ENCODE results near the gene CCDC86.

The CCDC86 gene

DNA sequence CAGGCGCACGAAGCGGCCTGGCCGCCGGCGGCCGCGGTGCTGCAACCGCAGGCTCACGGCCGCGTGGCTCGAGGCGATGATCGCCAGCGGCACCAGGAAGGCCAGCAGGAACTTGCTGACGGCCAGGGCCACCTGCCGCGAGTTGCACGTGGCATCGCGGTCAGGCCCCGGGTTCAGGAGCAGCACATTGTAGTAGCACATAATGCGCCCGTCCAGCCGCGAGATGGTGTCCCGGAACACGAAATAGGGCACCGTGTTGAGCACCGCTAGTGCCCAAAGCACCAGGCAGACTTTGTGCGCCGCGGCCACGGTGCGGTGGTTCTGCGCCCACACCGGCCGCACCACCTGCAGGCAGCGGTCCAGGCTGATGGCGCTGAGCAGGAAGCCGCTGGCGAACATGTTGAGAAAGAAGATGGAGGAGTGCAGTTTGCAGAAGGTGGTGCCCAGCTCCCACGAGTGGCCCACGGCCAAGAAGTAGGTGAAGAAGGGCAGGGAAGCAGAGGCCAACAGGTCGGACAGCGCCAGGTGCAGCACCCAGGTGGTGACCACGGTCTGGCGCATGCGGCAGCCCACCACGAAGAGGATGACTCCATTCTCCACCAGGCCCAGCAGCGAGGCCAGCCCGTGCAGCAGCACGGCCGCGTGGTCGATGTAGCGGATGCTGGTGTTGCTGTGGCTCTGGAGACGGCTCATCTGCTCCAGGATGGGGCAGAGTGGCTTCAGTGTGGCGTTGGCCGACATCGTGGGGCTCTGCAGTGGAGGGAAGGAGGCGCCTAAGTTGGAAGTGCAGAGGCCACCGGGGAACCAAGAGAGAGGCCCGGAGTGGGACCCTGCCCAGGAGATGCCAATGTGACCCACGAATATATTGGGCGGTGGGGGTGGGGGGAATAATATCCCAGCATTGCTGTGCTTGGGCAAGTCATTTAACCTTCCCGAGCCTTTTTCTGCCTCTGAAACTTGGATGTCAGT is 11.4 kb downstream of the CCDC86 start:
- no peak for DNase-seq (ENCODE audit: low spot score)

DNA sequence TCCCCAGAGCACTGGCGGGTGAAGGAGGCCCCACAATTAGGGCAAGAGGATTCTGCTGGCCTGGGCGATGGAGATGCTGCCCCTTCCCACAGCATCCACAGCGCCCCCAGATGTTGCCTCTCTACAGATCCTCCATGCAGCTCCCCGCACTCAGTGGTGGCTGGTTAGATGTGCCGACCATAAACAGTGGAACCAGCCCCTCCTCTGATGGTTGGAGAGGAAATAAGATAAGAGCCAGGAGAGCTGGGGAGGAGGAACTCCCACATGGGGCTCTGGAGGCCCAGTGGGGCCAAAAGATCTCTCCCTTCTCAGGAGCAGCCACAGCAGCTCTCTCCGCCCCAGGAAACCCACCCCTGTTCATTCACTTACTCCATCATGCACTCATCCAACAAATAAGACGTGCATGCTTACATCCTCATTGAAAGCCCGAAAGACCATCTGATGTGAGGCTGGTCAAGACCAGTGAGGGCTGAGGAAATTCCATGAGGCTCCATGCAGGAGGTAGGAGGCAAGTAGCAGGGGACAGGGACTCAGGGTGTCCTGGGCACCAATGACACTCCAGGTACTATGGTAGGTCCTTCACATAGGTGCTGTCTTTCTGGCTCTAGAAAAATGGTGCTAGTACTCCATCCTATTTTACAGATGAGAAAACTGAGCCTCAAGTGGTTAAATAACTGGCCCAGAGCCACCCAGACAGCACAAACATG is 12.4 kb downstream of the CCDC86 start:
- DNase-seq (ENCODE audit: low spot score): no peak

DNA sequence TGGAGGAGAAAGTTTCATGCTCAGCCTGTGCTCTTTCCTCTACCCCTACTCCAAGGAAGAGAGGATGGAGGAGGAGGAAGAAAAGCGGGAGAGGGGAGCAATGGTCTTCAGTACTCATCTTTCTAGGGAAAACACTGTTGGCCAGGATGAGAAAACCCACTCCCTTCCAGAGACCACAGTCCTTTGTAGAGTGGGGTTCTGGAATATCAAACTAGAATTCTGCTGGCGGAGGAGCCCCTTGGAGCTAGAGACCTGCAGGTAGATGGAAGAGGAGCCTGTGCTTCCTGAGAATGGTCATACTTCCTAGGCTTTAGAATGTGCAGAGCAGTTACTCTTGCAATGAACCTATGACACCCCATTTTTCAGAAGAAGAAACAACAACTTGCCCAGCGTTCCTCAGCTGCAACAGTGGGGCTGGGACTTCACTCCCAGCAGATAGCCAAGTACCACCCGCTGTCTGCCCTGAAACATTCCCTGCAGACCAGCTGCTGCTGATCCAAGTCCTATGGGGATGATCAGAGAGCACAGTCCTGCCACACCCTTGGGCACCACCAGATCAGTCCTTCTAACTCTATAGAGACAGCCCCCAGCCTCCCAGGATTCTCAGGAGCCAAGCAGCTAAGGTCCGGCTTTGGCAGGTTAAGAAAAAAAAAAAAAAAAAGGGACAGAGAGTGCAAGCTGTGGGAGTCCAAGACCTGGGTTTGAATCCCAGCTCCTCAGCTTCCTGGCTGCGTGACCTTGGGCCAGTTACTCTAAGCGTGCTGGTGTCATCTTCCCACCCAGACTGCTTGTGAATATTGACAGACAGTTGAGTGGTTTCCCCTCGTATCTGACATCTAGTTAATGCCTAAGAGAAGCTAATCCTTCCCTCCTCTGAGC is 13.2 kb downstream of the CCDC86 start:
- no peak for DNase-seq (ENCODE audit: low spot score)

DNA sequence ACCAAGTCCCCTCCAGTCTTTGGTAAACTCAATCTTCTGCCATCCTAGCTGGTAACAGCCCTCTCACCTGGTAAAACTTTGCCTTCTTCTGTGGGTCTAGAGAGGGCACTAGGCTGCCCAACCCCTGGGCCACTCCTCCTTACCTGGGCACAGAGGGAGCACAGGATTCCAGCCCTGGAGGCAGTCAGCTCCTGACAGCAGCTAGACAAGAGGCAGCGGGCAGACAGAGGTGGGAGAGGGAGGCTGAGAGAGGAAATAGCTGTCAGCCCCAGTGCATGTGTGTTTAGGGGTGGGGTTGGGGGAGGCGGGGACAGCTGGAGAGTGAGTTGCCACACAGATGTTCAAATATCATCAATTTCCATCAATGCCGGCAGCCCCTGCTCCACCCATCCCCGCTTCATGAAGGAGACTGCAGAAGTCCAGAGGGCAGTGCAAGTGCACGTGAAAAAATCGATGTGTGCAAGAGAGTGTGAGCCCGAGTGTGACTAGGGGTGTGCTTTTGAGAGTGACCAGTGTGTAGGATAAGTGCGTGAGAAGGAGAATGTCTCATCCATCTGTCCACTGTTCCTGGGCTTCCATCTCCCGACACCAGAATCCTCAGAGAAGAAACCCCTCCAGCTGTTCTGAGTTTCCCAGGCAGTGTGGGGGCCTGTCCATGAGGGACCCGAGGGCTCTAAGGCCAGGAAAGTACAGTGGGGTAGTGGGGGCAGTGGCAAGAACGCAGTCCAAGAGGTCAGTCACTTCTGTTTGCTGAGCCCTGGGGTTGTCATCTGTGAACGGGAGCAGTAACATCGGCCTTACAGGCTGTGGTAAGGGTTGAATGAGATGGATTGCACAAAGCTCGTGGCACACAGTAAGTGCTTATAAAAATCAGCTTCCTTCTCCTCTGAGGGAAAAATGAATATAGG is 14.1 kb downstream of the CCDC86 start, which contains the start of gene PTGDR2:
PTGDR2 (minus strand) TSS at position 225 of the 908 bp plus-strand sequence. CDS start 2,228 bp downstream, outside the sequence.
- no peak for DNase-seq (ENCODE audit: low spot score)

DNA sequence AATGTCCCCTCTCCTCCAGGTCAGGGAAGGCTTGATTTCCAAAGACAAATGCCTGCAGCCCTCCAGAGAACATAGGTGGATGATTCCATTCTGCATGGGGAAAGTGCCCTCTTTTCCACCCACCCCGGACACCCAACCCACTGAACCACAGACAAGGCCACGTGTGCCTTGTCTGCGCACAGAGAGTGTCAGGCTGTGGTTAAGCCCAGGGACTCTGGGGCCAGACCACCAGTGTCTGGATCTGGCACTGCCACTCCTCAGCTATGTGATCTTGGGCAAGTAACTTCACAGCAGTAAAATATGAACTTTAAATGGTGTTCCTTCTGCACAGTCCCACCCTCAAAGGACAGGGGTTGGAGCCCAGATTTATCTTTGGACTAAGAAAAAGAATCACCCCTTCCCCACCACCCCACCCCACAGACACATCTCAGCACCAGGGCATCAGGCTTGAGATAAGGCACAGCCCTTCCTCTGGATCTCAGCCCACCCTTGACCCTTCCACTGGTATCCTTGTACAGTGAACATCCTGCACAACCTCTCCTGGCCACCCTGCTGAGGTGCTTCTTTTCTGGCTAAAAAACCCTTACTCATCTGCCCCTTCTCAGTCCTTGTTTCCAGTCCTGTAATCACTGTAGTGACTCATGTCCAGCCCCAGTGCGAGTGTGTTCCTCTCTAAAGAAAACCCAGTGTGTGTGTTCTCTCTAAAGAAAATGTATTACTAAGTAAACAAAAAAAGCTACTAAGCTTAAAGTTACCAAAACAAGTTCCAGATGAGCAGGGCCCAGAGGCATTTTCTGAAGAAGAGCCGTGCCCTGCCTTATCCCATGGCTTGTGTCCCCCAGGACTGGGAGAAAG is 15.7 kb downstream of the CCDC86 start:
- peak; percentile 44 for DNase-seq (ENCODE audit: low spot score)

DNA sequence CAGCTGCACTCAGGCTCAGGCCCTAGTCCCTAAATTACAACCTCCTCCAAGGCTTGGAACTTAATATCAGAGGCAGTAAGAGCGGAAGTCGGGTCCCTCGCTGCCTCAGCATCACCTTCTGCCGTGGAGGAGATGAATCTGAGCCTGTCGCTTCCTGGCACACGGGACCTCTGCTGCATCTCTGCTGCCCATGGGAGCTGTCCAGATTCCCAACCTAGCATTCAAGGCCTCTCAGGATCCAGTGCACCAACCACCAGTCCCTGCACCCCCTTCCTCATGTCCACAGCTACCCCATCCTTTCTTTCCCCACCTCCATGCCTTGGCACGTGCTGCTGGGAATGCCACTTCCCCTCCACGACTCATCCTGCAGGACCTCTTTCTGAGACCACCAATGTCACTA is 16.3 kb downstream of the CCDC86 start:
- DNase-seq (ENCODE audit: low spot score): no peak

DNA sequence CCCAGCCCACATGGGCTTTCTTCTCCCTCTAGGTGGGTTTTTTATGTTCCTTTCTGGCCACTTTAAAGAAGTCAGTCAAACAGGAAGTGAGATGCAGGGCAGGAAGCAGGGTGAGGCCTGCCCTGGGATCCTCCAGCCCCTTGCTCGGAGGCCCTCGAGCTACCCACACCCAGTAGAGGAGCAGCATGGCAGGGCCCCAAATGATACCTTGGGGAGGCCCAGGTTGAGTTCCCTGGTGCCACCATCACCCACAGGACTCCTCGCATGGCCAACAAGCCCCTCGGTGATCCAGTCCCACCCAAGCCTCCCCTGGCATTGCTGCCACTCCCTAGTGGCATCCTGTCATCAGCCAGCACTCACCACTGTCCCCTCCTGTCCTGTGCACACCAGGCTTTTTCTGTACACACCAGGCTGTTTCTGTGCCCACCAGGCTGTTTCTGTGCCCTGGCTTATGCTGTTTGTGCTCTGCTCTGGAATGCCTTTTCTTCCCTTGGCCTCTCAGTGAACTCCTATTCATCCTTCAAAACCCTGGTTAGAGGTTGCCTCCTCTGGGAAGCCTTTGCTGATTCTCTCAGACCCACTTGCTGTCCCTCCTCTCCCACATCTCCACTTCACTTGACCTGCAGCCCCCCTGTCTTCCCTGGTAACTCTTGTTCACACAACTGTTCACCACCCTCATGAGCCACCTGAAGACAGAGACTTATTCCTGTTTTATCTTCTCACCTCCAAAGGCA is 17.0 kb downstream of the CCDC86 start:
- DNase-seq (ENCODE audit: low spot score): no peak

DNA sequence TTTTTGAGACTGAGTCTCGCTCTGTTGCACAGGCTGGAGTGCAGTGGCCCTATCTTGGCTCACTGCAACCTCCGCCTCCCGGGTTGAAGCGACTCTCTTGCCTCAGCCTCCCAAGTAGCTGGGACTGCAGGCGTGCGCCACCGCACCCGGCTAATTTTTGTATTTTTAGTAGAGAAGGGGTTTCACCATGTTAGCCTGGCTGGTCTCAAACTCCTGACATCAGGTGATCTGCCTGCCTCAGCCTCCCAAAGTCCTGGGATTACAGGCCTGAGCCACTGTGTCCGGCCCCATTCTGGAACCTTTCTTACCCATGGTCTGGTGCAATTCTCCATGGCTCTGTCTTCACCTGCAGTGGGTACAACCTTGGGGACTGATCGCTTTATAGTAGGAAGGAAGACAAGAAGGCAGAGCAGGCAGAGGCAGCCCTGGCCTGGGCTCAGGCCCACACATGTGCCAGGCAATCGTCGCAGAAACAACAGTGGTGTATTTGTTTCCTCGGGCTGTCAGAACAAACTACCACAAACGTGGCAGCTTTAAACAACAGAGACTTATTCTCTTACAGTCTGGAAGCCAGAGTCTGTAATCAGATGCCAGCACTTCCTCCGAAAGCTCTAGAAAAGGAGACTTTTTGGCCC is 17.8 kb downstream of the CCDC86 start:
- no peak for DNase-seq (ENCODE audit: low spot score)

DNA sequence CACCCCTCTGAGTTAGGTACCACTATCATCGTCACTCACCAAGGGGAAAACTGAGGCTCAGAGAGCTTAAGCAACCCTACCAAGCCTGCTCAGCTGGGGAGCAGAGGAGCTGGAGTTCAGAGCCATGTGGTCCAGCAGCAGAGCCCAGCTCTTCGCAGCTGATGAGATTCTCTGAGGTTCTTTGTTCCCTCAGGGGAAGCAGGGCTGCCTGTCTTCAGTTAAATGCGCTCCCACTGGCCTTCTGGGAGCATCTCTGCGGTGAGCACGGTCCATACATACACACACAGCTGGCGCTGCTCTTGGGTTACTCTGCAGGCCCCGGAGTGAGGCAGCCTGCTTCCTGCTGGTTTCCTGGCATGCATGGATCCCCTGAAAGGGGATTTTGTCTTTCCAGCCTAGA is 19.0 kb downstream of the CCDC86 start:
- no peak for DNase-seq (ENCODE audit: low spot score)

DNA sequence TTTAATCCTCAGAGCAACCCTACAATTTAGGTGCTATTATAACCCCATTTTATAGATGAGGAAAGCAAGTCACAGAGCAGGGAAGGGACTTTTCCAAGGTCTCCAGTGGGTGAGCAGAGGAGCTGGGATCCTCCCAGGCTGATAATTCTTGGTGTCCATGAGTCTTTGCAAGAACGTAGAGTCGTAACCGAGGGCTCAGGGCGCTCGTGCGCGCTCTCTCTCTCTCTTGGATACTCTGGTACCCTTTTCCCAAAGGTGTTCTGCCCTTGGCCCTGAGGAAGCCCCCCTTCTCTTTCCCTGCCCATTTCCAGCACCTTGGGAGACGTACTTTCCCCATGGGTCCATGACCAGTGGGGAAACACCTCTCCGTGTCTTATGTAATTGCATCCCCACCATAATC is 20.3 kb downstream of the CCDC86 start:
- no peak for DNase-seq (ENCODE audit: low spot score)

DNA sequence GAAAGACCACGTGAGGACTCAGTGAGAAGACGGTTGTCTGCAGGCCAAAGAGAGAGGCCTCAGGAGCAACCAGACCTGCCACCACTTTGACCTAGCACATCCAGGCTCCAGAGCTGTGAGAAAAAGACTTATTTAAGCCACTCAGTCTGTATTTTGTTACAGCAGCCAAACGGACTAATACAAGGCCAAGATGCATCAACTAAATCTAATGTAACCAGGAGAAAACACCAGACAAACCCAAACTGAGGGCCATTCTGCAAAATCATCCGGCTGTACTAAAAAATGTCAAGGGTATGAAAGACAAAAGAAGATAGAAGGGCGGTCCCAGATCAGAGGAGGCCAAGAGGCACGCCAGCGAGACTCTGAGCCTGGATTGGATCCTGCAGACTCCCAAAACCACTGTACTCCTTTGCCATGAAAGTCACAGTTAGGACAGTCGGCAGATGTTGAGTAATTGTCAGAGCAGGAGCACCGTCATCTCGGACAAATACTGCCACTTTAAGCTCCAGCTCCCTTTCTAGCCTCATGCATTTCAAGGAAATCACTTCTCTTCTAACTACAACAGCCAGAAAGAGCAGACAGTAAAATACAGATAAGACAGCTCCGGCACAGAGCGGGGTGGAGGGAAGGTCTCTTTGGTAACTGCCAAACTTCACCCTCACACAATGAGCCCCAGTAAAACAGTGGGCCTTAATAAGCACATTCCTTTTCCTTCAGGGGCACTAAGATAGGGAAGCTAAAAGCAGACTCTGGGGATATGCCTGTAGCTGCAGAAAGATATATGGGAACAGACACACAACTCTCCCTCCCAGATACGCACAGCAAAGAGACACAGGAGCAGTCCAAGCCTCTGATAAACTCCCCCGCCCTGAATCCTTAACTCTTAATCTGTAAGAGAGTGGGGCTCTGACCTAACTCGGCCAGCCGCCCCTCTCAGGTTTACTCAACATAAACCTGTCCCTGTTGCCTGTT is 21.9 kb downstream of the CCDC86 start:
- no peak for DNase-seq (ENCODE audit: low spot score)

DNA sequence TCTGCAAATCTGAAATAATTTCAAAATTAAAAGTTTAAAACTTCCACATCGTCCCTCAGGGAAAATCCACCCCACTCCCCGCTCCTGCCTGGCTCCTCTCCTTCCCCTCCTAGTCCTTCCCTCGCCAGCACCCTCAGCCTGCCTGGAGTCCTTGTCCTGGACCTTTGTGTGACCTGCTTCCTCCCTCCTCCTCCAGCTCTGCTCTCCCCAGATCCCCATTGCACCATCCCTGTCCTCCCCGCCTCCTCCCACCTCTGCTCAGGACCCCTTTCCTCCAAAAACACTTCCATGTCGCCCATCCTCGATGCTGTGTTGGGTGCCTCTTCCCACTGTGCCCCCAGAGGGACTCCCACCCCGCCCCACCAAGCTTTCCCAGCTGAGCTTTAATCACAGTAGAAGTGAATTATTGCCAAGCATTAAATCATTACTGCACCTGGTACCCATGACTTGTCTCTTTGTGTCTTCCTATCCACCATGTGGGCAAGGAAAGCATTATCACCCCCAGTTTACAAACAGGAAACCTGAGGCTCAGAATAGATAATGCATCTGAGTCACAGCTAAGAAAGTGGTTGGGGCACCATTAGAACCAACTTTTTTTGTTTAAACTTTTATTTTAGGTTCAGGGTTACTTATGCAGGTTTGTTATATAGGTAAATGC is 23.1 kb downstream of the CCDC86 start:
- DNase-seq (ENCODE audit: low spot score): no peak

DNA sequence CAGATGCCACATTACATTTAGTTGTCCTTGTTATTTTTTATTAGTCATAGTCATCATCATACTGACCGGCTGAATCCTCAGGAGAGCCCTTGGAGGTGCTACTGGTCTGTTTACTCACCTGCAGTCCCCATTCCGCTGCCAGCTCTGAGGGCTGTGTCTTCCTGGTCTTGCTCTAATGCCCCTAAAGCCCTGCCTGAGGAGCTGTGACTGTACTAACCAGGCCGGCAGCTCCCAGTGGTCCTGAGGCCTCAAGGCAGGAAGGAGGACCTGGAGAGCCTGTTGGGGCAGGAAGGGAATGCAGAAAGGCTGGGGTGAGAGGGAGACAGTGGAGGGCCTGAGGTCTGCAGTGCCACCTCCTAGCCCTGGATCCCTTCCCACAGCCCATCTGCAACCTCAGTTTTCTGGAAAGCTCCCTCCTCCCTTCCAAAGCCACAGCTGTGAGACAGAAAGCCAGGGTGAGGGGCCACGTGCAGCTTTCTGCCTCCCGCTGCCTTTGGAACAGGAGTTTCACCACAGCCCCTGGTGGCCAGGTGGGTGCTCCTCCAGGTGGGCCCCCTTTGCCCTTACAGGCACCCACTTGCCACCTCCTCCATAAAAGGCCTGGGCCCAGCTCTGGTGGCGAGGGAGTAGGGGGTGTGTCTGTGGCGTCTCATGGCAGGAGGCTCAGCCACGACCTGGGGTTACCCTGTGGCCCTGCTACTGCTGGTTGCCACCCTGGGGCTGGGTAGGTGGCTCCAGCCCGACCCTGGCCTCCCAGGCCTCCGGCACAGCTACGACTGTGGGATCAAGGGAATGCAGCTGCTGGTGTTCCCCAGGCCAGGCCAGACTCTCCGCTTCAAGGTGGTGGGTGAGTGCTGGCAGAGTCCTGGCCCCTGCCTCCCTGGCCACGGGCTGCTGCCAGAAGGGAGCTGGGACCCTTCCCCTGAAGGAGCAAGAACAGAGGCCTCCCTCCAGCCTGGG is 25.3 kb downstream of the CCDC86 start, which contains the start of gene ZP1:
ZP1 (plus strand) TSS at position 632 of the 960 bp plus-strand sequence; CDS start at position 652, 20 bp downstream.
- peak; percentile 47 for DNase-seq (ENCODE audit: low spot score)

DNA sequence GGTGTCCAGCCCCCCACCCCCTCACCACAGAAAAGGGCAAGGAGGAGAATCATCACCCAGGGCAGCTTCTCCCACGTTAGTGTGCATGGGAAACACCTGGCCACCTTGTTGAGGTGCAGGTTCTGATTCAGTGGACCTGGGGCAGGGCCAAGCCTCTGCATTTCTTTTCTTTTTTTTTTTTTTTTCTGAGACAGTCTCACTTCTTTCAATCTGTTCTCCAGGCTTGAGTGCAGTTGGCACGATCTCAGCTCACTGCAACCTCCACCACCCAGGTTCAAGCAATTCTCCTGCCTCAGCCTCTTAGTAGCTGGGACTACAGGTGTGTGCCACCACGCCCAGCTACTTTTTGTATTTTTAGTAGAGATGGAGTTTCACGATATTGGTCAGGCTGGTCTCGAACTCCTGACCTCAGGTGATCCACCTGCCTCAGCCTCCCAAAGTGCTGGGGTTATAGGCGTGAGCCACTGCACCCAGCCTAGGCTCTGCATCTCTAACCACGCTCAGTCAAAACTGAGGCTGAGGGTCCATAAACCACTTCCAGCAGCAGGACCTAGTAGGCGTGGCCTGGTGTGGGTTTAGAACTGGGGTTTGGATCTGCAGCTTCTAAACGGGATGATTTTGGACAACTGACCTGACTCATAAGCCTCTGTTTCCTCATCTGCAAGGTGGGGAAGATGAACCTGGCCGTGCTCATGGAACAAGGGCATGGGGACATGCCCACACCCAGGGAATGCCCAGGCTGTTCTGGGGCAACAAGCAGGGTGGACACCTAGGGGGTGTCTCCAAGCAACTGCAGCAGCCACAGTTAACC is 26.2 kb downstream of the CCDC86 start:
- no peak for DNase-seq (ENCODE audit: low spot score)

Data from kidney tubule cell (primary cell).